Panc1 (cell line): ENCODE results near the gene CRISP2. TPM values are rescaled to one million over a fixed set of nuclear protein-coding genes. Genes with fewer than 3 reads are reported as not detected.

Experiments
- ATAC-seq: fragments of 200-7000 bp; cut with Tn5 transposase; 2 replicates; pipeline ENCODE4 v1.9.1; 2020; ENCODE audit warnings: mild to moderate bottlenecking, moderate library complexity
- BruUV-seq: library from RNA; stranded (reverse); fragments of 400-500 nt; replicated peaks from 2 replicates; lab custom pipeline; 2021; lab: Mats Ljungman, UMichigan
- CTCF ChIA-PET: fragments of 300-600 bp; sonication (Branson Sonifier 250); formaldehyde crosslinking; loops from one replicate; lab custom pipeline; 2022; ENCODE audit warnings: antibody characterized with exemption; lab: Charles Lee
- POLR2A ChIA-PET: fragments of 300-600 bp; sonication (Branson Sonifier 250); formaldehyde crosslinking; loops from one replicate; lab custom pipeline; 2022; ENCODE audit warnings: antibody characterized with exemption; lab: Charles Lee
- DNase-seq: peaks from one replicate; pipeline ENCODE4 v3.0.0-alpha.2; 2010; ENCODE audit warnings: low read depth, low spot score
- H3K27ac ChIP-seq: 2 replicates; pipeline ENCODE4 v1.5.1; 2011; ENCODE audit warnings: mild to moderate bottlenecking, low read length, inconsistent platforms
- H3K27me3 ChIP-seq: fragments of 200-500 bp; sonication (Bioruptor generic); 2 replicates; pipeline ENCODE4 v1.6.0; 2014; ENCODE audit warnings: low read length, inconsistent platforms; ENCODE audit not compliant: control insufficient read depth, insufficient read depth
- H3K36me3 ChIP-seq: fragments of 200-500 bp; sonication (Bioruptor generic); 2 replicates; pipeline ENCODE4 v1.5.1; 2014; ENCODE audit warnings: inconsistent platforms, mild to moderate bottlenecking, low read length, moderate library complexity; ENCODE audit not compliant: control insufficient read depth, insufficient read depth
- H3K4me1 ChIP-seq: 2 replicates; pipeline ENCODE4 v1.5.1; 2011; ENCODE audit warnings: inconsistent platforms, mild to moderate bottlenecking, low read length, moderate library complexity; ENCODE audit not compliant: control insufficient read depth, insufficient read depth
- H3K4me3 ChIP-seq, 2 experiments: 2 replicates each; pipeline ENCODE4 v1.5.1; 2011 to 2012; ENCODE audit warnings: low read depth in 2 of 2, low read length in 2 of 2, mild to moderate bottlenecking in 2 of 2, inconsistent platforms in 1 of 2, moderate library complexity in 1 of 2
- H3K9me3 ChIP-seq: fragments of 200-500 bp; sonication (Bioruptor generic); 2 replicates; pipeline ENCODE4 v1.5.1; 2014; ENCODE audit warnings: low read depth, mild to moderate bottlenecking, inconsistent platforms, low read length, moderate library complexity; ENCODE audit not compliant: control insufficient read depth, insufficient read depth
- CTCF ChIP-seq: fragments of 450-650 bp; IDR thresholded peaks from 2 replicates; pipeline ENCODE4 v1.5.1; 2017; ENCODE audit warnings: mild to moderate bottlenecking
- POLR2AphosphoS5 ChIP-seq: IDR thresholded peaks from 2 replicates; pipeline ENCODE4 v1.6.1; 2012; ENCODE audit warnings: mild to moderate bottlenecking, low read depth, low read length, moderate library complexity
- REST ChIP-seq, 2 experiments: IDR thresholded peaks; 2 replicates each; pipeline ENCODE4 v1.6.1; 2011 to 2012; ENCODE audit warnings: low read depth in 2 of 2, control low read depth in 1 of 2, low read length in 1 of 2, mild to moderate bottlenecking in 1 of 2, moderate library complexity in 1 of 2; ENCODE audit not compliant: insufficient read depth in 1 of 2
- SIN3A ChIP-seq: IDR thresholded peaks from 2 replicates; pipeline ENCODE4 v1.6.1; 2012; ENCODE audit warnings: low read depth, mild to moderate bottlenecking, low read length, moderate library complexity, borderline replicate concordance; ENCODE audit not compliant: insufficient read depth
- TCF7L2 ChIP-seq: IDR thresholded peaks from 2 replicates; pipeline ENCODE4 v1.6.1; 2011; ENCODE audit warnings: mild to moderate bottlenecking, low read depth, low read length, inconsistent platforms
- in situ Hi-C: cut with HindIII; loops from 2 replicates; pipeline ENCODE4 v1.10.0; 2016; ENCODE audit warnings: low sequenced_read_pairs, low pct_unique_long_range_greater_than_20kb
- intact Hi-C: fragments of 100-400 bp; cut with micrococcal nuclease; formaldehyde crosslinking; loops from one replicate; pipeline ENCODE4 v1.10.0; 2022; ENCODE audit not compliant: unreplicated experiment
- total RNA-seq: library from RNA; stranded (reverse); gene quantifications from one replicate; pipeline ENCODE4 v1.2.1, GENCODE V29; 2021; ENCODE audit not compliant: unreplicated experiment

The CRISP2 gene
- total RNA-seq, 1 experiment from 2014 or later: not detected

GRCh38 chr6:49698478-49698877 lies 14.9 kb downstream of the CRISP2 start:
- ChIA-PET CTCF (no interaction called here), POLR2A (no interaction called here)
- H3K36me3 ChIP-seq: no peaks in the 10 kb centered on the region
- no peaks in the 10 kb centered on the region; the same call in 1 of the 2 replicates for H3K9me3 ChIP-seq
- TF ChIP-seq SIN3A (no peak), REST (IDR thresholded peaks at IDR 0.05; ENCODE audit: insufficient read depth in 1 of 2, low read depth in 2 of 2, low read length in 1 of 2) (no peak), TCF7L2 (no peak), POLR2AphosphoS5 (no peak), CTCF (no peak)
- H3K27ac ChIP-seq: no peak overlapping the region
- intact Hi-C loops (no loop called here), in situ Hi-C loops (no loop called here)
- H3K4me3 ChIP-seq: no peak overlapping the region
- DNase-seq (no peak), ATAC-seq (no peak)
- BruUV-seq: no TSS peak
- no peaks in the 10 kb centered on the region for H3K4me1 ChIP-seq
- no peaks in the 10 kb centered on the region for H3K27me3 ChIP-seq

- Histone ChIP-seq H3K9me3 (no peaks in the 10 kb centered on the region; the same call in 1 of the 2 replicates), H3K27me3 (no peaks in the 10 kb centered on the region), H3K4me3 (no peak overlapping the region), H3K4me1 (no peaks in the 10 kb centered on the region), H3K27ac (no peak overlapping the region), H3K36me3 (no peaks in the 10 kb centered on the region)
- TF ChIP-seq SIN3A (no peak), CTCF (no peak), POLR2AphosphoS5 (no peak), REST (IDR thresholded peaks at IDR 0.05; ENCODE audit: insufficient read depth in 1 of 2, low read depth in 2 of 2, low read length in 1 of 2) (no peak), TCF7L2 (no peak)
- intact Hi-C loops: no loop called here
- in situ Hi-C loops: no loop called here
- ATAC-seq (no peak), DNase-seq (no peak)
- ChIA-PET POLR2A (no interaction called here), CTCF (no interaction called here)
- no TSS peak for BruUV-seq
Observed at GRCh38 chr6:49693512-49693911, 19.8 kb downstream of the CRISP2 start.
